Fibroblast of the conjunctiva (primary cell): ENCODE results near the gene ZBTB12.
"Not testable (repeated sequence)": the region's sequence is repeated elsewhere in the genome, so short reads cannot be mapped to it uniquely, and the experiment has no call there.

Experiments
- DNase-seq: peaks from one replicate; pipeline ENCODE4 v3.0.0-alpha.2; 2010; ENCODE audit warnings: low read depth

ZBTB12 gene

GRCh38 chr6:31874836-31875572 is 26.9 kb downstream of the ZBTB12 start:
- DNase-seq, result no peak

GRCh38 chr6:31874084-31874670 is 27.7 kb downstream of the ZBTB12 start:
- DNase-seq, result no peak

GRCh38 chr6:31871046-31871659 is 30.7 kb downstream of the ZBTB12 start:
- DNase-seq, result no peak

- no peak for DNase-seq
Observed at GRCh38 chr6:31870385-31870921, 31.4 kb downstream of the ZBTB12 start.

- DNase-seq, result no peak
Observed at GRCh38 chr6:31869343-31869742, 32.5 kb downstream of the ZBTB12 start.

- not testable (repeated sequence) for DNase-seq
Observed at GRCh38 chr6:31868658-31868971, 33.3 kb downstream of the ZBTB12 start.

- DNase-seq, result no peak
Observed at GRCh38 chr6:31865205-31866118, 36.4 kb downstream of the ZBTB12 start.

- no peak for DNase-seq
Observed at GRCh38 chr6:31864818-31865204, 37.1 kb downstream of the ZBTB12 start.

- not testable (repeated sequence) for DNase-seq
Observed at GRCh38 chr6:31864123-31864562, 37.7 kb downstream of the ZBTB12 start.

GRCh38 chr6:31862344-31863235 is 39.3 kb downstream of the ZBTB12 start, which contains the start of gene NEU1:
Gene NEU1 (minus strand): TSS chr6:31862821. CDS start chr6:31862776, 45 bp downstream.
- DNase-seq, result peak; percentile 100

GRCh38 chr6:31861919-31862343 is 40.0 kb downstream of the ZBTB12 start:
- no peak for DNase-seq

GRCh38 chr6:31861150-31861549 is 40.7 kb downstream of the ZBTB12 start:
- DNase-seq, result no peak

- DNase-seq, result no peak
Observed at GRCh38 chr6:31860349-31860748, 41.5 kb downstream of the ZBTB12 start.

GRCh38 chr6:31859923-31860322 is 42.0 kb downstream of the ZBTB12 start:
- no peak for DNase-seq

GRCh38 chr6:31858707-31859106 is 43.2 kb downstream of the ZBTB12 start:
- no peak for DNase-seq

GRCh38 chr6:31857774-31858173 is 44.1 kb downstream of the ZBTB12 start:
- DNase-seq, result not testable (repeated sequence)

- DNase-seq, result not testable (repeated sequence)
Observed at GRCh38 chr6:31851980-31852718, 49.7 kb downstream of the ZBTB12 start.

- DNase-seq, result no peak
Observed at GRCh38 chr6:31851485-31851832, 50.4 kb downstream of the ZBTB12 start.

- no peak for DNase-seq
Observed at GRCh38 chr6:31850765-31851484, 51.0 kb downstream of the ZBTB12 start.
